ENCODE data around the gene S100Z. TPM values are rescaled to one million over a fixed set of nuclear protein-coding genes. Genes with fewer than 3 reads are reported as not detected.

The S100Z gene
- total and polyA plus RNA-seq, 9 of the 15 experiments (the other 6 are each of a cell fraction or from before 2014, with no cell fraction given): 0.15 to 0.42 (median 0.20) TPM; not detected in 6

DNA sequence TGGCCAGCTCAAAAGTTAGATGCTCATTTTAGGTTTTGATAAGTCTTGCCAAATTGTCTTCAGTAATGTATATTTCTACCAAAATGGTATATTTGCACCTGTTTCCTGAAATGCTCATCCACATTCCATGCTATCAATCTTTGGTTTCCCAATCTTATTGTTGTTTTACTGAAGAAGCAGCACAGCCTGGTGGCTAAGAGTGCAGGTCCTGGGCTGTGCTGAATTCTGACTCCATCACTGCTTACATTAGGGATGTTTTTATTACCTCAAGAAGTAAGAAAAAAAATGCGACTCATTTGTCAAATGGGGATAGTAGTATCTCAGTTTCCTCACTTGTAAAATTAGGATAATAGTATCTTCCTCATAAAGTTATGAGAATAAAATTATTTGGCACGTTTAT, 13.6 kb upstream of the S100Z start:
- no peak overlapping the region for H3K4me3 ChIP-seq
- TF ChIP-seq TFAM (CRISPR knock-in tag; conservative IDR thresholded peaks at IDR 0.05) (no peak), OTX1 (CRISPR knock-in tag; IDR thresholded peaks at IDR 0.05) (no peak), ZNF212 (CRISPR knock-in tag; IDR thresholded peaks at IDR 0.05) (no peak), CREBBP (IDR thresholded peaks at IDR 0.05; ENCODE audit: low read depth, low read length) (no peak), FOXJ3 (CRISPR knock-in tag; IDR thresholded peaks at IDR 0.05) (no peak), EWSR1 (IDR thresholded peaks at IDR 0.05; ENCODE audit: borderline replicate concordance, low read depth, partially characterized antibody) (no peak), PTBP1 (IDR thresholded peaks at IDR 0.05; ENCODE audit: low read depth, low read length) (no peak), ILK (tag; IDR thresholded peaks at IDR 0.05; ENCODE audit: borderline replicate concordance, low read depth) (no peak), PTTG1 (tag; IDR thresholded peaks at IDR 0.05; ENCODE audit: low read depth) (no peak), BRCA1 (IDR thresholded peaks at IDR 0.05) (no peak), BRCA1 (CRISPR knock-in tag; IDR thresholded peaks at IDR 0.05) (no peak)
- TF ChIP-seq, protein P1, sequence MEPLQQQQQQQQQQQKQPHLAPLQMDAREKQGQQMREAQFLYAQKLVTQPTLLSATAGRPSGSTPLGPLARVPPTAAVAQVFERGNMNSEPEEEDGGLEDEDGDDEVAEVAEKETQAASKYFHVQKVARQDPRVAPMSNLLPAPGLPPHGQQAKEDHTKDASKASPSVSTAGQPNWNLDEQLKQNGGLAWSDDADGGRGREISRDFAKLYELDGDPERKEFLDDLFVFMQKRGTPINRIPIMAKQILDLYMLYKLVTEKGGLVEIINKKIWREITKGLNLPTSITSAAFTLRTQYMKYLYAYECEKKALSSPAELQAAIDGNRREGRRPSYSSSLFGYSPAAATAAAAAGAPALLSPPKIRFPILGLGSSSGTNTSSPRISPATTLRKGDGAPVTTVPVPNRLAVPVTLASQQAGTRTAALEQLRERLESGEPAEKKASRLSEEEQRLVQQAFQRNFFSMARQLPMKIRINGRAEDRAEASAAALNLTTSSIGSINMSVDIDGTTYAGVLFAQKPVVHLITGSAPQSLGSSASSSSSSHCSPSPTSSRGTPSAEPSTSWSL (CRISPR knock-in tag; IDR thresholded peaks at IDR 0.05; ENCODE audit: borderline replicate concordance): no peak

More for the DNA sequence above, 13.6 kb upstream of the S100Z start:
- Histone ChIP-seq H3K4me1 (replicated peaks in 1 of 2; ENCODE audit: control insufficient read depth in 2 of 2, insufficient read depth in 2 of 2, low read length in 2 of 2) (no peaks in the 10 kb centered on the region), H3K9me3 (replicated peaks; ENCODE audit: control insufficient read depth, insufficient read depth, low read depth, low read length) (no peaks in the 10 kb centered on the region), H3K36me3 (ENCODE audit: control insufficient read depth, insufficient read depth, low read length) (no peaks in the 10 kb centered on the region), H3K9ac (ENCODE audit: insufficient read depth in 1 of 2, low read depth in 2 of 2, low read length in 2 of 2) (no peak overlapping the region), H2AFZ (ENCODE audit: low read depth, low read length) (no peak overlapping the region), H4K20me1 (replicated peaks; ENCODE audit: control insufficient read depth, insufficient read depth, low read length) (no peaks in the 10 kb centered on the region), H3K27ac (ENCODE audit: extremely low read depth, low read depth, low read length) (no peak overlapping the region), H3K27me3 (ENCODE audit: control insufficient read depth in 2 of 2, insufficient read depth in 2 of 2, low read length in 2 of 2) (0 out of 5 replicates have a peak, but pooled peaks cover 0 to 6% of the 10 kb centered on the region in 2 experiments), H3K9me1 (ENCODE audit: control insufficient read depth, insufficient read depth, low read length) (no peaks in the 10 kb centered on the region), H3K4me2 (ENCODE audit: insufficient read depth, low read length) (no peak overlapping the region), H3K79me2 (ENCODE audit: control insufficient read depth, insufficient read depth, low read length) (no peaks in the 10 kb centered on the region)
- POLR2A ChIA-PET: interaction anchor here (0.6 kb wide), 1 partner anchor 574 kb away, joined by 6 read pairs; no protein-coding TSS in a partner anchor
- no TSS peak for BruUV-seq (replicated peaks)
- intact Hi-C loops (cut with micrococcal nuclease): no loop called here
- 0% methylated on average over 2 of the region's 2 CpGs for WGBS (ENCODE audit: insufficient coverage, low coverage, missing lambda C conversion rate)
- CTCF ChIA-PET (ENCODE audit: low intra/inter-chr PET ratio): no interaction called here
- in situ Hi-C loops (cut with MboI): no loop called here
- FAIRE-seq (no peak), ATAC-seq (no peak; the same call in 2 of the 3 replicates), DNase-seq (ENCODE audit: extremely low read depth in 1 of 4, low spot score in 3 of 4) (no peak)
